Sigmoid colon (tissue), 4 donors: ENCODE measurements around the gene EFEMP1.

Experiments
- CTCF ChIP-seq, 4 experiments: fragments of 450-650 bp in 3 of 4; fragments of 200-600 bp in 1 of 4; IDR thresholded peaks; one replicate each; pipeline ENCODE4 v1.5.1; 2016 to 2019; ENCODE audit warnings: antibody characterized with exemption in 4 of 4, mild to moderate bottlenecking in 3 of 4, moderate library complexity in 2 of 4
- EP300 ChIP-seq, 4 donors: sonication (generic); formaldehyde crosslinking; IDR thresholded peaks; one replicate each; pipeline ENCODE4 v1.6.1; 2017; ENCODE audit warnings: antibody characterized with exemption in 4 of 4
- POLR2A ChIP-seq, 2 donors: fragments of 450-650 bp; IDR thresholded peaks; one replicate each; pipeline ENCODE4 v1.6.1; 2016; ENCODE audit warnings: antibody characterized with exemption in 2 of 2, mild to moderate bottlenecking in 2 of 2, moderate library complexity in 2 of 2
- POLR2AphosphoS5 ChIP-seq, 4 donors: sonication (generic); formaldehyde crosslinking; IDR thresholded peaks; one replicate each; pipeline ENCODE4 v1.6.1; 2017; ENCODE audit warnings: antibody characterized with exemption in 4 of 4

GRCh38 chr2:55883829-55884228 is 39.8 kb downstream of the EFEMP1 start:
- TF ChIP-seq CTCF (IDR thresholded peaks at IDR 0.05): no peak
- TF ChIP-seq POLR2AphosphoS5 (IDR thresholded peaks at IDR 0.05): no peak
- TF ChIP-seq EP300 (IDR thresholded peaks at IDR 0.05): no peak
- no peak for TF ChIP-seq POLR2A (IDR thresholded peaks at IDR 0.05)
